ENCODE data around the gene ANKDD1B.

- TF ChIP-seq CTCF (conservative IDR thresholded peaks at IDR 0.05 in 1 of 2, IDR thresholded peaks at IDR 0.05 in 1 of 2; ENCODE audit: low read depth in 1 of 2, low read length in 2 of 2) (no peak), EZH2 (IDR thresholded peaks at IDR 0.05; ENCODE audit: low read length, missing control alignments) (no peak)
These were observed 39.7 kb upstream of the ANKDD1B start for GRCh38 chr5:75571547-75571946.

Data from fibroblast of lung (primary cell).